ENCODE results near the gene MAP3K8.

- TF ChIP-seq CTCF (IDR thresholded peaks at IDR 0.05; ENCODE audit: low read depth, low read length, poor library complexity, severe bottlenecking) (no peak), EZH2phosphoT487 (IDR thresholded peaks at IDR 0.05; ENCODE audit: borderline replicate concordance, low read length) (no peak)
Measured at GRCh38 chr10:30490289-30491000, 56.5 kb downstream of the MAP3K8 start.

Data from DOHH2 (cell line).